ENCODE results near the gene CACNA1A.
"Not testable (repeated sequence)": the region's sequence is repeated elsewhere in the genome, so short reads cannot be mapped to it uniquely, and the experiment has no call there.

Gene CACNA1A

GRCh38 chr19:13506471-13506820 is at the start of gene CACNA1A:
CACNA1A (minus strand) TSS chr19:13506479; CDS start chr19:13506224, 255 bp downstream.
- DNase-seq = no peak

DNA sequence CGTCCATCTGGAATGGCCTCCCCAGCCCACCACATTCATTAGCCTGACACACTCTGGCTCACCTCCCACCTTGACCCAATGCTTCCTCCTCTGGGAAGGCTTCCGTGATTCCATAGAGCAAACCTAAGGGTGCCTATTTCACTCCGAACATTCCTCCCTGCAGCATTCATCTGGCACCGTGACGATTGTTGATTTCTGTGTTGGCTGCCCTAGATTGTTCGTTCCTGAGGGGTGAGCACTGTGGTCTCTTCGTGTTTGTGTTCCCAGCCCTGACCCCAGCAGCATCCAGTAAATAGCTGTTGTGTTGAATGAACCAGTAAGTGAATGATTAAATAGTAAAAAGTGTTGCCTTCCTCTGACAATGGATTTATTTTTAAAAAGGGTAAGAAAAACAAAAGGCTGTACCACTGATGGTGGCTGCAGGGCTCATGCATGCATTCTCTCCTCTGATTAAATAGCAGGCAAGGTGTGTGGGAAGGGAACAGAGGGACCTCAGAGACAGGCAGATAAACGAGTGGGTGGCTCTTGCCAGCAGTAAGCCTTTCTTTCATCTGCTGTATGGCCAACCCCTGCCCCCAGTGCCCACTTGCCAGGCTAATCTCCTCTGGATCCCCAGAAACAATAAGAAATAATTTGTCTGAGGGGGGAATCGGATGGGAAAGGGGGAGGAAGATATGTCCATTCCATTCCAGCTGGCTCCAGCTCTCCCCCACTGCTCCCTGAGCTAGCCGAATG is 48.4 kb upstream of the CACNA1A start:
- DNase-seq = no peak

DNA sequence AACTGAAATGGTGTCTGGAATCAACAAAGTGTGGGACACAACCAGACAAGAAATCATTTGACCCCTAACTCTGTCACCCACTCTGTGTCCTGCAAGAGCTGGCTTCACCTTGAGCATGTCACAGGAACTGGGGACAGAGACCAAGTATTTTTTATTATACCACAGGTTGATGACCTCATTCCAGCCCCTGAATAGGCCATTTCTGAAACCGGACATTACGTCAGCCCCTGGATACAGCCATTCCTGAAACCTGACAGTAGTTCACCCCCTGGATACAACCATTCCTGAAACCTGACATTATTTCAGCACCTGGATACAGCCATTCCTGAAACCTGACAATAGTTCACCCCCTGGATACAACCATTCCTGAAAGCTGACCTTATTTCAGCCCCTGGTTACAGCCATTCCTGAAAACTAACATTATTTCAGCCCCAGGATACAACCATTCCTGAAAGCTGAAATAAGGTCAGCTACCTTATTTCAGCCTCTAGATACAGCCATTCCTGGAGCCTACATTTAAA is 47.7 kb upstream of the CACNA1A start:
- no peak for DNase-seq

DNA sequence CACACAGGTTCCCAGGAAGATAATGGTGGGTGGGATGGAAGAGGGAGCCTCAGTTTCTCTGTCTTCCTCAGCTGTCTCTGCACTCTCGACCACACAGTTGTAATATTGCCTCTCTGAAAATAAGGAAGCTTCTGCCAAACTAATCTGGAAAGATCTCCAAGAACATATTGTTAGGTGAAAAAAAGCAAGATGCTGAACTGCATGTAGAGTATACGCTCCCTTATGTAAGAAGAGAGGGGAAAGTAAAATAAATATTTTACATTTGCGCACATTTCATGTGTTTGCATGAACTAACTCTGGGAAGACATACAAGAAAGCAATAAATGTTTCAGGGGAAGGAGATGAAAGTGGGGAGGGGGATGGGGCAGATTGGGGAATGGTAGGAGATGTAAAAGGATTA is 41.9 kb upstream of the CACNA1A start:
- no peak for DNase-seq

DNA sequence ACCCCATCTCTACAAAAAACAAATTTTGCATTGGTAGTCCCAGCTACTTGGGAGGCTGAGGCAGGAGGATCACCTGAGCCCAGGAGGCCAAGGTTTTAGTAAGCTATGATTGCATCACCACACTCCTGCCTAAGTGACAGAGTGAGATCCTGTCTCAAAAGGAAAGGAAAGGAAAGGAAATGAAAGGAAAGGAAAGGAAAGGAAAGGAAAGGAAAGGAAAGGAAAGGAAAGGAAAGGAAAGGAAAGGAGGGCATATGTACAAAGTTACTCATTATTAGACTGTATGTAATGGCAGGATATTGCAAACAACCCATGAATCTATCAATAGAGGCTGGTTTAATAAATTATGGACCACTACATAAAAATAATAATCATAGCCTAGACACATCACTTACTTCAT is 40.8 kb upstream of the CACNA1A start:
- DNase-seq = no peak

- DNase-seq = no peak
Measured at GRCh38 chr19:13544423-13544822, 38.1 kb upstream of the CACNA1A start.

GRCh38 chr19:13541554-13541953 is 35.3 kb upstream of the CACNA1A start:
- DNase-seq = no peak

DNA sequence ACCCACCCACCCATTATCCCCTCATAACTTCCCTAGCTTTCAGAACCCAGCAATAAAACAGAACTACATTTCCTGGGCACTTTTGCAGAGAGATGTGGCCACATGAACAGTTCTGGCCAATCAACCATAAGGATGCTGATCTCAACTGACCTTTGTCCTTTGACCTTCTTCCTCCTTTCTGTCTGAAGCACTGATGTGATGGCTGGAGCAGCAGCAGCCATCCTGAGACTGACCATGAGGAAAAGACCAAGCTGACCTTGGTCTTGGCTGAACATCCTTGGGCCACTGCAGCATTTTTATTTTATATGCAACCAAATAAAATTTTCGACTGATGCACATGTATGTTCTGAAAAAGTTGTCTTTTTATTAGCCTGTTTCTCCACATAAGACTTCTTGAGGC is 33.1 kb upstream of the CACNA1A start:
- DNase-seq = no peak

- no peak for DNase-seq
Measured at GRCh38 chr19:13538601-13539253, 32.4 kb upstream of the CACNA1A start.

- no peak for DNase-seq
Measured at GRCh38 chr19:13537454-13537853, 31.2 kb upstream of the CACNA1A start.

DNA sequence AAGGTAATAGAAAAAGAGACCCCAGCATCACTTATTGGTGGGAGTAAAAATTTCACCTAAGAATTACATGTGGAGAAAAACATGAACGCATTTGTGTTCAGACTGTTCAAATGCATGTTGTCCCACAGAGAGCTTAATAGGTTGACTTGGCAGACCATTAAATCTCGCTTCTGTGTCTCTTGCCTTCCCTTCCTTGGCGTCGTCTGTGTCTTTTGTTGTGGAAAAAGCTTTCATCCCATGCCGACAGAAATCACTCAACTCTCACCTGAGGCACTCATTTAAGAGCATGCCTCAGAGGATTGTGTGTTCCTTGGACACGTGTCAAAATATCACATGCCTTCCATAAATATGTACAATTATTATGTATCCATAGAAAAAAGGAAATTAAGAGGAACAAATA is 24.4 kb upstream of the CACNA1A start:
- no peak for DNase-seq

DNA sequence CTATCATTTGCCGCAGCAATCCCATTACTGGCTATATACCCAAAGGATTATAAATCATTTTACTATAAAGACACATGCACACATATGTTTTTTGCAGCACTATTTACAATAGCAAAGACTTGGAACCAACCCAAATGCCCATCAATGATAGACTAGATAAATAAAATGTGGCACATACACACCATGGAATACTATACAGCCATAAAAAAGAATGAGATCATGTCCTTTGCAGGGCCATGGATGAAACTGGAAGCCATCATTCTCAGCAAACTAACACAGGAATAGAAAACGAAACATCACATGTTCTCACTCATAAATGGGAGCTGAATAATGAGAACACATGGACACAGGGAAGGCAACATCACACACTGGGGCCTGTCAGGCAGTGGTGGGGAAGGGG is 23.4 kb upstream of the CACNA1A start:
- not testable (repeated sequence) for DNase-seq

DNA sequence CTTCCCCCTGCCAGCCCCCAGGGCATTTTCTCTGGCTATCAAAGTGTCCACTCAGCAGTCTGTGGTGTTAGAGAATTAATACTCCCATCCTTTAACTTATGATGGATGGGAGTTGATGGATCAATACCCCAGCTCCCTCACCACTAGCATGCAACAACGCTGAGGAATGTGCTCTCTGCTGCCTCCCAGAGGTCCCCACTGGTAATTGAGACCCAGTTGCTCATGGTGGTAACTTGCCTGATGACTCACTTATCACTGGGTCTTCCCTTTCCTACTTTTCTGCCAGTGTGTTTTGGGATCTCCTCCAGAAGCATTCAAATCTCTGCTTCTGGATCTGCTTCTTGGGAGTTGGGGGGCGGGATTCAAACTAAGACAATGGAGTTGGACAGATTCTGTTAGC is 20.3 kb upstream of the CACNA1A start:
- DNase-seq = no peak

DNA sequence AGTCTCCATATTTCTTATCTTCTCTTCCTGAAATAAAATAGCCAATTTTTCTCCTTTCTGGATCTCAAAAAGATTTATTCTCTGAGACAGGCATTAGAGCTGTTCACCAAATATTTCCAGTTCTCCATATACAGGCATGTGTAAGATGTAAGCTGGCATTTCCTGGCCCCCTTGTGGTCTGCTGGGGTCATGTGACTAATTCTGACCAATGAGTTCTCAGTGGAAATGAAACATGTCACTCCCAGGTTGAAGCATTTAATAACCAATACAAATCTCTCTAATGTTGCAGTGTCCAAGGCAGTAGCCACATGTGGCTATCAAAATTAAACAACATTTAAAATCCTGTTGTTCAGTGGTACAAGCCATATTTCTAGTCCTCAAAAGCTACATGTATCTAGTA is 14.8 kb upstream of the CACNA1A start:
- no peak for DNase-seq

- DNase-seq = no peak
Measured at GRCh38 chr19:13511947-13512346, 5.7 kb upstream of the CACNA1A start.

GRCh38 chr19:13507053-13507611 is 853 bp upstream of the CACNA1A start:
- no peak for DNase-seq

DNA sequence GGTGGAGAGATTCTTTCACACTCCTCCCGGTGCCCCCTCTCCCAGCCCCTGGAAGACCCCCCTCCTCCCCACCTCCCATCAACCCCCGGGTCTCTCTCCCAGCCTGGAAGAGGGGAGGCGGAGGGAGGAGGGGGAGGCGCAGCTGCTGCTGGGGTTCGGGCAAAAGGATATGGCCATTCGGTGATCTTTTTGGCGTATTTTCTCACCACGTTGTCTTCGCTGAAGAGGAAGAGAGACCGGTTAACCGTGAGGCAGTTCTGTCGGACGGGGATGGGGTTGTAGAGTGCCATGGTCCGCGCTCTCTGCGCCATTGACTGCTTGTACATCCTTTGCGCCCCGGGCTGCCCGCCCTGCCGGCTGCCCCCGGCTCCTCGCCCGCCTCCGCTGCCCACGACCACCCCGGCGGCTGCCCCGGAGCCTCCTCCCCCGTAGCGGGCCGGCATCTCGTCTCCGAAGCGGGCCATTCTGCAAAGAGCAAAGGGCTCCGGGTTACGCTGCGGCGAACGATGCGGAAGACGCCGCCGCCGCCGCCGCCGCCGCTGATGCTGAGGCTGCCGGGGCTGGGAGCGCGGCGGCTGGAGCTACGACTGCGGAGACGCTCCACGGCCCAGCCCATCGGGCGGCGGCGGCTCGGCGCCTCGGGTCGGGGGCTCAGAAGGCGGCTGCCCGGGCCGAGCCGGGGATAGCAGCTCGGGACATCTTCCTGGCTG is 363 bp downstream of the CACNA1A start:
- DNase-seq = no peak

GRCh38 chr19:13505164-13505695 is 1.0 kb downstream of the CACNA1A start:
- DNase-seq = no peak

DNA sequence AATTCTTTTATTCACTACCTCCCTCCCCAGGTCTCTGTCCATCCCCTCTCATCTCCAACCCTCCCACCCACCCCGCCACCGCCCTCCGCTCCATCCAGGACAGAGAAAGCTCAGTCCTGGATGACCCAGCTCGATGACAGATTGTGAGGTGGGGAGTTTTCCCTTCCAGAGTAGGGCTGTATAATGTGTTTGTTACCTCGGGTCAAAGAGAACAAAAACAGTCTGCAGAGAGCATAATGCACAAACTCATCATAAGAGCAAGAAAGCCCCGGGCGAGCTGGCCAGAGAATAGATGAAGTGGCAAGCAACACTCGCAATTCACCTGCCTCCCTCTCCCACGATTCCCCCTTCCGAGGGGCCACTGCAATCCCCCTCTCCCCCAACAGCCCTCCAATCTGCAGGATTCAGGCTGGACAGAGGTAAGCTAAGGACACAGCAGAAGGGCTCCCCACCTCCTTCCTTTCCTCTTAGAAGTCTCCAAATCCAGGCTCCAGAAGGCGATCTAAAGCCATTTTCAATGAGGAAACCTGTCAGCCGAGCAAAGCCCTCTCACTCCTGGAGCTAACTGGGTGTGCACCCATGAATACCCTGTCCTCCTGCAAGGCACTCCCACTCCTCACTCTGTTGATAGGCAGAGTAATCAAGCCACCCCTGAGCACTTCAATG is 2.6 kb downstream of the CACNA1A start:
- DNase-seq = no peak

GRCh38 chr19:13502231-13502630 is 4.0 kb downstream of the CACNA1A start:
- DNase-seq = no peak

- no peak for DNase-seq
Measured at GRCh38 chr19:13499692-13500091, 6.6 kb downstream of the CACNA1A start.

DNA sequence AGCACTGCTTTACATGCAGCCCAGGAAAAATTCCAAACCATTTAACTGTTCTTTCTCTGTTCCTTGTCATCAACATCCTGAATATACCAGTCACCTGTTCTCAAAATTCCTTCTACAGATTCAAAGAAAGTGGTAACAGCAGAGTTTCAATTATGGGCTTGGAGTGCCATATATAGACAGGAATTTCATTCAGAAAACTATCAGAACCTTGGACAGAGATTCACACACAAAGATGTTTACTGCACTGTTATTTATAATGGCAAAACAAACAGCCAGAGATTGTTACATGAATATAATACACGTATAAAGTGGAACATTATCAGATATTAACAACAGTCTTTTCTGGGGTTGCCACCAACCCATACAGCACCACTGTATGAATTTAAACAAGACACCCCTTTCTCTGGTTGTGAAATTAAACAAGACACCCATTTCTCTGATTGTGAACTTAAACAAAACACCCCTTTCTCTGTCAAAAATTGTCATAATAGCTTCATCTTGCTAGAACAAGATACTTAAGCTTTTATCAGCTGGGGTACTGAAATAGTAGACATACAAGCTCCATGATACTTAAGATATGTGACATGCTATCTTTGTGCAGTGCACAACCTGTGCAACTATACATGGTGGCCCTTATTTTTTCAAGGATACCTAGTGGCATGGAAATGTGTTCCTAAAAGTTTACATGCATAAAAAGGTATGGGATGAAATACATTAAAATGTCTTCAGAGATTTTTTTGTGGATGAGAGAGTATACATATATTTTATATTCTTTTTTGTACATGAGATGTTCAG is 12.6 kb downstream of the CACNA1A start:
- DNase-seq = no peak
